Measurements from ENCODE around the gene AOC3. TPM values are rescaled to one million over a fixed set of nuclear protein-coding genes. Genes with fewer than 3 reads are reported as not detected.
A peak's percentile ranks its signal among the peaks of the same experiment; 100 is the strongest.

The AOC3 gene
- polyA plus RNA-seq, 1 of the 3 experiments (the other 2 are of a cell fraction), result 0.03 TPM

- ChIA-PET CTCF (interaction anchor here (0.5 to 4.7 kb wide), 29 partner anchors 9 to 491 kb away, joined by 3 to 34 read pairs (median 3); partner anchors contain the start of genes BECN1 and RPL27), POLR2A (interaction anchor here (1.0 kb wide), 1 partner anchor 155 kb away, joined by 3 read pairs; the partner anchor contains the start of gene RPL27)
- no peaks in the 10 kb centered on the region; the same call in 1 of the 2 replicates for H3K79me2 ChIP-seq (ENCODE audit: insufficient read depth)
- 59% methylated on average over 6 of the region's 6 CpGs for WGBS (ENCODE audit: low lambda C conversion rate)
- no peak overlapping the region; a peak in 1 of 4 replicates for H3K4me3 ChIP-seq (ENCODE audit: low read depth in 2 of 2, low read length in 1 of 2)
- peaks cover 19% of the 10 kb centered on the region for H3F3A ChIP-seq (replicated peaks; ENCODE audit: insufficient read depth)
- H3K27ac ChIP-seq (ENCODE audit: low read depth in 2 of 2, low read length in 1 of 2), result no peak overlapping the region
- H3K9ac ChIP-seq, result no peak overlapping the region
- H2AFZ ChIP-seq (ENCODE audit: low read depth), result no peak overlapping the region
- H3K4me2 ChIP-seq, result no peak overlapping the region
- H3K4me1 ChIP-seq (ENCODE audit: control insufficient read depth in 1 of 2, insufficient read depth in 2 of 2, low read depth in 1 of 2, low read length in 1 of 2), result no peaks in the 10 kb centered on the region
- no peaks in the 10 kb centered on the region for H3K27me3 ChIP-seq (ENCODE audit: insufficient read depth)
- H3K36me3 ChIP-seq (replicated peaks in 1 of 2; ENCODE audit: control insufficient read depth in 1 of 2, insufficient read depth in 2 of 2, low read length in 1 of 2), result peaks cover 38 to 63% of the 10 kb centered on the region in 2 experiments
- TF ChIP-seq RAD21 (IDR thresholded peaks at IDR 0.05; ENCODE audit: low read length) (peak; percentile 81), SIN3A (IDR thresholded peaks at IDR 0.05; ENCODE audit: borderline replicate concordance, low read depth, low read length) (no peak), PBX3 (IDR thresholded peaks at IDR 0.05) (no peak), CTCF (IDR thresholded peaks at IDR 0.05) (peak; percentile 92), MXI1 (IDR thresholded peaks at IDR 0.05; ENCODE audit: low read depth, low read length) (no peak), EZH2phosphoT487 (IDR thresholded peaks at IDR 0.05; ENCODE audit: borderline replicate concordance, low read depth) (no peak), NRF1 (IDR thresholded peaks at IDR 0.05; ENCODE audit: low read depth, low read length) (no peak), FOXM1 (IDR thresholded peaks at IDR 0.05; ENCODE audit: low read depth) (no peak), IRF3 (IDR thresholded peaks at IDR 0.05; ENCODE audit: low read depth, low read length) (no peak), NFIC (IDR thresholded peaks at IDR 0.05; ENCODE audit: borderline replicate concordance) (no peak), CHD2 (IDR thresholded peaks at IDR 0.05; ENCODE audit: low read length, partially characterized antibody) (no peak), ZBTB33 (IDR thresholded peaks at IDR 0.05; ENCODE audit: borderline replicate concordance, low read depth) (no peak), SMC3 (IDR thresholded peaks at IDR 0.05; ENCODE audit: low read depth, low read length) (peak; percentile 63), FOXJ3 (CRISPR knock-in tag; IDR thresholded peaks at IDR 0.05) (no peak), EP300 (IDR thresholded peaks at IDR 0.05; ENCODE audit: borderline replicate concordance in 1 of 2, low read depth in 1 of 2, low read length in 1 of 2) (no peak), USF2 (IDR thresholded peaks at IDR 0.05; ENCODE audit: borderline replicate concordance, low read depth, low read length) (no peak), REST (IDR thresholded peaks at IDR 0.05; ENCODE audit: low read depth, low read length) (no peak), POLR2AphosphoS5 (IDR thresholded peaks at IDR 0.05; ENCODE audit: low read depth, low read length) (no peak), MEF2A (IDR thresholded peaks at IDR 0.05; ENCODE audit: borderline replicate concordance, low read depth) (no peak)
- H4K20me1 ChIP-seq (ENCODE audit: insufficient read depth), result 0 out of 2 replicates have a peak, but pooled peaks cover 10% of the 10 kb centered on the region
- H3K9me3 ChIP-seq, result no peaks in the 10 kb centered on the region
- no peaks in the 10 kb centered on the region for H3K9me2 ChIP-seq
- peak; percentile 80 for DNase-seq
Measured at GRCh38 chr17:42843358-42843934, 7.6 kb upstream of the AOC3 start.
